Skeletal muscle satellite cell (primary cell): Measurements from ENCODE around the gene MSRB1.
A peak's percentile ranks its signal among the peaks of the same experiment; 100 is the strongest.
"Not testable (repeated sequence)": the region's sequence is repeated elsewhere in the genome, so short reads cannot be mapped to it uniquely, and the experiment has no call there.

Source experiments
- H3K27me3 ChIP-seq: 2 replicates; pipeline ENCODE4 v1.7.0; 2013; ENCODE audit warnings: low read length; ENCODE audit not compliant: control insufficient read depth, insufficient read depth
- H3K36me3 ChIP-seq: 2 replicates; pipeline ENCODE4 v1.7.0; 2013; ENCODE audit warnings: mild to moderate bottlenecking, control low read depth, low read length; ENCODE audit not compliant: insufficient read depth
- H3K4me1 ChIP-seq: 2 replicates; pipeline ENCODE4 v1.7.0; 2013; ENCODE audit warnings: low read length; ENCODE audit not compliant: control insufficient read depth, insufficient read depth
- H3K4me2 ChIP-seq: 2 replicates; pipeline ENCODE4 v1.7.0; 2013; ENCODE audit warnings: mild to moderate bottlenecking, low read length
- H3K4me3 ChIP-seq: 2 replicates; pipeline ENCODE4 v1.7.0; 2013; ENCODE audit warnings: low read length
- H3K9ac ChIP-seq: 2 replicates; pipeline ENCODE4 v1.7.0; 2013; ENCODE audit warnings: mild to moderate bottlenecking, low read depth, low read length, moderate library complexity
- H3K9me3 ChIP-seq: replicated peaks from 2 replicates; pipeline ENCODE4 v1.7.0; 2013; ENCODE audit warnings: mild to moderate bottlenecking, control low read depth, low read length

MSRB1 gene

DNA sequence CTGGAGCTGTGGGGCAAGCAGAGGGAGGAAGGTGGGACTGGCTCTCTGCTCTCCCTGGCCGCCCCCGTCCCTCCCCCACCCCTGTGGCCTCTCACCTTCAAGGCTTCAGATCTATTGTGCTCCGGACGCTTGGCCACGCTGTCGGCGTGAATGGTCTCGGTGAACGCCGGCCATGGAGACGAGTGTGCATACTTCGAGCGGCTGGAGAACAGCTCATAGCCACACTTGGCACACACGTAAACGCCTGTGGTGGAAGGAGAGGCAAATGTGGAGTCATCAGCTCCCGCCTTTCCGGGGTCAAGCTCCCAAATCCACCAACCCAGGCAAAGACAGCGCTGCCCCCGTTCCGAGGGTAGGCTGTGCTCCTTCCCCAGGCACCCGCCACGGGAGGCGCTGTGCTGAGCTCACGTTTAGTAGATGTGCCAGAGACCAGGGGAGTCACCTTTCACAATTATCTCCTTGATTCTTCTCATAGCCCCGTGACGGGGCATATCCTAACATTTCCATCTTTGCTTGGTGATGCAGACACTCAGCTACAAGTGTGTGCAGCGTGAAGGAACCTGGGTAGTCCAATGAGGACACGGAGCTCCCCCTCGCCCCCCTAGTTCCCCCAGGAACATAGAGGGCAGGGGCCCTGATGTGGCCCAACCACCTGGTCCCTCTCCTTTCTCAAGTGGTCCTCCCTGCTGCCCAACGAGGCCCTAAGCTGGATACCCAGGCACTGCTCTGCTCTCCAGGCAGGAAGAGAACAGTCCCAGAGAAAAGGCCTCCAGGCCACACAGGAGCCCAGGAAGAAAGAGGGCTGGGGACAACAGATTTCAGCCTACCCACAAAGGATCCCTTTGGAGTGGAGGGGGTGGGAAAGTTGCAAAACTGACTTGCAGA lies 1.6 kb downstream of the MSRB1 start:
- Histone ChIP-seq H3K4me3 (peak overlapping the region; percentile 93), H3K9ac (peak overlapping the region; percentile 87), H3K36me3 (peaks cover 25% of the 10 kb centered on the region), H3K9me3 (no peaks in the 10 kb centered on the region), H3K4me2 (peak overlapping the region; percentile 95), H3K4me1 (peaks cover 22% of the 10 kb centered on the region), H3K27me3 (no peaks in the 10 kb centered on the region)

DNA sequence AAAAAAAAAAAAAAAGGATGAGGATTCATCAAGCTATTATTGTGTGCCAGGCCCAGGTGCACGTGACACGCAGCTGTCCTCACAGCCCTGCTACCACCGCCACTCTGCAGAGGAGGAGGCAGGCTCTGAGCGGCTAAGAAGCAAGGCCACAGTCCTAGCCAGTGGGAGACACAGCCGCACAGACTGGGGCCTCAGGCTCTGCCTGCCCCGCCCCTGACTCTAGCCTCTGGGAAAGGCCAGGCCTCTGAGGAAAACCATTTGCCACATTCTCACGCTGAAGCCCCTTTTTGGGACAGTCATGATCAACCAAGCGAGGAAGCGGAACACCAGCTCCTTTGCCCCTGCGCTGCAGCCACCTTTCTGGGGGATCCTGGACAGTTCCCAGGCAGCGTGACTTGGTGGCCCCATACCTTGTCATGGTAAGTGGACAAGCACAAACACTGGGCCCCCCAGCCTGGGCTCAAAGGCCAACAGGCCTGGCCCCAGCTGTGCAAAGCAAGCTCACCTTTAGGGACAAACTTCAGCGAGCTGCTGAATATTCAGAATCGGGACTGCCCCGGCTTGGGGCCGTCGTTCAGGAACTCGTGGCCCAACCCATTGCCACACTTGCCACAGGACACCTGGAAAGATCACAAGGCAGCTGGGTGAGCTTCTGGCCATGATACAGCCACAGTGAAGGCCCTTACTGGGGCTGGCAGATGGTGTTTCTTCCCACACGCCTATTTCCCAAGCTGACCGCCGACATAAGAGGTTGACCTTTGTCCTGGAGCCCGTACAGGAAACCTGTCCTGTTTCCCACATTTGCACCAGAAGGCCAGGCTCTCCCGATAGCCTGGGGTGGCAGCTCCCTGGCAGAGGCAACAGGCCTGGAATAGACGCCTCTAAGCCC lies 2.5 kb downstream of the MSRB1 start:
- Histone ChIP-seq H3K27me3 (no peaks in the 10 kb centered on the region), H3K4me1 (peaks cover 23% of the 10 kb centered on the region), H3K9me3 (no peaks in the 10 kb centered on the region), H3K36me3 (peaks cover 25% of the 10 kb centered on the region), H3K4me2 (no peak overlapping the region), H3K4me3 (no peak overlapping the region), H3K9ac (no peak overlapping the region)

DNA sequence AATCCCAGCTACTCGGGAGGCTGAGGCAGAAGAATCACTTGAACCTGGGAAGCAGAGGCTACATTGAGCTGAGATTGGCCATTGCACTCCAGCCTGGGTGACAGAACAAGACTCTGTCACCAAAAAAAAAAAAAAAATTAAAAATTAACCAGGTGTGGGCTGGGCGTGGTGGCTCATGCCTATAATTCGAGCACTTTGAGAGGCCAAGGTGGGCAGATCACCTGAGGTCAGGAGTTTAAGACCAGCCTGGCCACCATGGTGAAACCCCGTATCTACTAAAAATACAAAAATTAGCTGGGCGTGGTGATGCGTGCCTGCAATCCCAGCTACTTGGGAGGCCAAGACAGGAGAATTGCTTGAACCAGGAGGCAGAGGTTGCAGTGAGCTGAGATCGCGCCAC lies 3.2 kb downstream of the MSRB1 start:
- not testable (repeated sequence) for H3K9me3 ChIP-seq, H3K4me2 ChIP-seq, H3K4me3 ChIP-seq, H3K9ac ChIP-seq, H3K27me3 ChIP-seq
- Histone ChIP-seq H3K36me3 (peaks cover 25% of the 10 kb centered on the region), H3K4me1 (peaks cover 25% of the 10 kb centered on the region)

DNA sequence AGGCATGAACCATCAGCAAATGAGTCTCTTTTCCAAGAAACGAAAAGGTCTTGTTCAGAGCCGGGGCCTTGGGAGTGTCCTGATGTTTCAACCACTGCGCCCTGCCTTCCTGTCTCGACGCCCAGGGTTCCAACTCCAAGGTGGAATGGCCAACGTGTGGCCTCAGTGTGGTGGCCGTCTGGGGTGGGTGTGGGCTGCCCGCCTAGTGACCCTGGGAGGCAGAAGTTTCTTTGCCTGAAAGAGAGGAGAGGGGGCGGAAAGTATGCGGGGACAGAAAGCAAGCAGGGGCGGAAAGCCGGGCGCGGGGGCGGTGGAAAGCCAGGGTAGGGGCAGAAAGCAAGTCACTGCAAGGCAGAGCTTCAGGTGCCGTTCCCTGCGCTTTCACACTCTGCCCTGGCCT lies 4.1 kb downstream of the MSRB1 start:
- Histone ChIP-seq H3K4me1 (peaks cover 22% of the 10 kb centered on the region), H3K9ac (no peak overlapping the region), H3K4me3 (no peak overlapping the region), H3K4me2 (no peak overlapping the region), H3K9me3 (no peaks in the 10 kb centered on the region), H3K27me3 (no peaks in the 10 kb centered on the region), H3K36me3 (peaks cover 25% of the 10 kb centered on the region)

DNA sequence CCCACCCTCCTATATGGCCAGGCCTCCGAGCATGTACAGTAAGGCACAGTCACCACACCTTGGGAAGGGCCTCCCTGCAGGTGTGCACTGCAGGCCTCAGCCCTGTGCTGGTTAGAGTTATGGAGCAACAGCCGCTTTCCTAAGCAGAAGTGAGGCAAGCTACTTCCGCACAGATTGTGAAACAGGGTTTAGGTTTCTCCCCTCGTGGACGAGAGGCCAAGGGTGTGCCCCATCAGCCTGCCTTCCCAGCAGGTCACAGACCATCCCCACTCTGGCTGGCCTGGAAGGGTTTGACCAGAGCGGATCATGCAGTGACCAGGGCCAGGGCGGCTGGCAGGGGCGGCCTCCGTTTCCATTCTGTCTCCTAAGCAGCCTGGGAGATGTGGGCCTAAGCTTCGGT lies 4.7 kb downstream of the MSRB1 start:
- H3K36me3 ChIP-seq: peaks cover 25% of the 10 kb centered on the region
- no peak overlapping the region for H3K4me2 ChIP-seq
- peaks cover 16% of the 10 kb centered on the region for H3K4me1 ChIP-seq
- H3K9me3 ChIP-seq: no peaks in the 10 kb centered on the region
- no peak overlapping the region for H3K4me3 ChIP-seq
- H3K9ac ChIP-seq: no peak overlapping the region
- H3K27me3 ChIP-seq: peaks cover 3% of the 10 kb centered on the region

DNA sequence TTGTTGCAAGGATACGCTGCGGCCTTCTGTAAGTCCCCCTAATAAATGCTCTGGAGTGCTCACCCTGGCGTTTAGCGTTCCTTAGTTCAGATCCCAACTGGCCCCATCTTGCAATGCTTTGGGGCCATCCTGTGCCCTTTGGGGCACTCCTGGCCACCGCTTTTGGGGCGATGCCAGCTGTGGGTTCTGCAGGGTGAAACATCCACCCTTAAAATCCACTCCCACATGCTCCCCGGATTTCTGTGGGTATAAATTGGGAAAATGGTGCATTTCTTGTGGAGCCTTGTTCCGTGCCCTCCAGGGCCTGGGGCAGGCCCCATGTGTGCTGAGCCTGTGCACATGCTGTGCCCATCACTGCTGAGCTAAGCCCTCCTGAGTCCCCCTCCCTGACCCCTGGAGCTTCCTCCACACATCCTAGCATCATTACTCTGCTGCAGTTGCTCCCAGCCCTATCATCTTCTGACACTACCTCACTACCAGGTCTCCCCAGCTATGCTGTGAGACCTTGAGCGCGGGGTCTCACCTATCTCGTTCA lies 6.0 kb downstream of the MSRB1 start:
- no peaks in the 10 kb centered on the region for H3K9me3 ChIP-seq
- no peak overlapping the region for H3K4me3 ChIP-seq
- H3K4me2 ChIP-seq: no peak overlapping the region
- H3K36me3 ChIP-seq: peaks cover 25% of the 10 kb centered on the region
- H3K4me1 ChIP-seq: peaks cover 8% of the 10 kb centered on the region
- H3K27me3 ChIP-seq: peaks cover 3% of the 10 kb centered on the region
- no peak overlapping the region for H3K9ac ChIP-seq

DNA sequence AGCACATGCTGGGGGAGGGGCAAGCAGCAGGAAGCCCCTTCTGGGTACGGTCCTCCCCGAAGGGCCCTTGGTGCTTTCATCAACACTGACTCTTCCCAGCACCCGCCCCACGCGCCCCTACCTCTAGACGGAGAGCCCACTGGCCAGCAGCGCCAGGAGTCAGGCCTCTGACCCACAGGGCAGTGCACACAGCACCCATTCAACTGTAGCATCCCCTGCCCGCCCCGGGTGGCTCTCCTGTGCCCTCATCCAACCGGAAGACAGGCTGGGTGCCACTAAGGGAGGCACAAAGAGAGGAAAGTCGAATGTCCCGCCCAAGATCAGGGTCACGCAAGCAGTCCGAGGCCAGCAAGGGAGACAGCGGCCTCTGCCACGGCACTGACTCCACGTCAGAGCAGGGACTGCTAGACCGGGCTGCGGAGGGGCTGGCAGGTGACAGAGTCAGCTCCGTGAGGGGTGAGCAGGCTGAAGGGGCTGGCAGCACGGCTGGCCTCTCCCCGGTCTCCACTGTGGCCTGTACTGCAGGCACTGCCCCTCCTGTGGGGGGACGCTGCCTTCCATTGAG lies 9.8 kb downstream of the MSRB1 start:
- Histone ChIP-seq H3K4me3 (no peak overlapping the region), H3K4me2 (no peak overlapping the region), H3K36me3 (peaks cover 4% of the 10 kb centered on the region), H3K27me3 (peaks cover 3% of the 10 kb centered on the region), H3K9me3 (no peaks in the 10 kb centered on the region), H3K9ac (no peak overlapping the region), H3K4me1 (peaks cover 7% of the 10 kb centered on the region)

DNA sequence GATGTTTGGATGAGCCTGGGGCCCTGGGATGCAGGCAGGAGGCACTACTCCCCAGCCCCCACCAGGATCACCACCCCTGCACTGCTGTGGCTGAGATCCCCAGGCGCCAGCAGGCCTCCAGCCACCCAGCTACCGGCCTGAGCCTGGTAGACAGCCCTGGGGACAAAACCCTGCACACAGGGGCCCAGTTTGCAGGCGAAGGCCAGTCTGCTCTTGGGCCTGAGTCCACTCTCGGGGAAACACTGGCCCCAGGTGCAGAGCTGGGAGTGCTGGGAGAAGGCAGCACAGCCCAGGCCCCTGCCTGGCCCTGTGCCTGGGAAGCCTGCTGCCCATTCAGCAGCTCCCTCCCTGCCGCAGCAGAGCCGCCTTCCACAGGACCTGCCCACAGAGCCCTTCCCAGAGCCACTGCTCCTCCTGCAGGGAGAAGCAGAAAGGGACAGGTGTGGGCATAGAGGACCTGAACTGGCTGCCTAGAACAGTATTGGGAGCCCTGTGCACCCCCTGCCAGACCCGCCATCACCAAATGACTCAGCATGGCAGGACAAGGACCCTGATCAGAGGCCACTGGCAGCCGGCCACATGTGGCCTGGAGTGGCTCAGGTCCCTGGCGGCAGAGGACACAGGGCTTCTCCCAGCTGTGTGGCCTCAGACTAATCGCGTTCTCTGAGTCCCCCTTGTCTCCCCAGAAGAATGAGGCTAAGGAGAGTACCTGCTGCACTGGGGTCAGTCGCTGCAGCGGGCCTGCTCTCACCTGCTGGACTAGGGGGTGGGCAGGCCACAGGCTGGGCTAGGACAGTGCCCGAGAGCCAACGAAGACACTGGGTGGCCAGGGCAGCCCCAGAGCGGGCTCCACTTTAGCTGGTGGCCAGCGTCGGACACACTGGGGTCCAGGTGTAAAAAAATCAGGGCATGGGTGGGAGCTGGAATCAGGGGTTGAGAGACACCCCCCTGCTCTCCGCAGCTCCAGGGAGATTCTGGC lies 10.7 kb downstream of the MSRB1 start:
- peaks cover 3% of the 10 kb centered on the region for H3K27me3 ChIP-seq
- H3K36me3 ChIP-seq: no peaks in the 10 kb centered on the region
- no peak overlapping the region for H3K9ac ChIP-seq
- H3K4me3 ChIP-seq: no peak overlapping the region
- H3K9me3 ChIP-seq: no peaks in the 10 kb centered on the region
- H3K4me1 ChIP-seq: peaks cover 7% of the 10 kb centered on the region
- no peak overlapping the region for H3K4me2 ChIP-seq

DNA sequence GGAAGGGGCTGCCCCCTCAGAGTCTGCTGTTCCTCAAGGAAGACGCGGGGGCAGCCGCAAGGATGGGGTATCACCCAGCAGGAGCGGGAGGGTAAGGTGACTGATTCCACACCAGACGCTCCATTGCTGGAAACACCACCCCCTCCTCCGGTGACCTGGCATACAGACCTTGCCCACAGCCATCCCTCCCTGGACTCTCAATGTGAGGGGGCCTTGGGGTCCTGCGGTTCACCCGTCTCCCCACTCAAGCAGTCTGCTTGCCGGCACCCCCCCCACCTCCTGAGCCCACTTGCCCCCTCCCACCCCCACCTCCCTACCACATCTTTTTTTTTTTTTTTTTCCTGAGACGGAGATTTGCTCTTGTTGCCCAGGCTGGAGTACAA lies 12.7 kb downstream of the MSRB1 start:
- Histone ChIP-seq H3K9me3 (no peaks in the 10 kb centered on the region), H3K4me2 (no peak overlapping the region), H3K36me3 (no peaks in the 10 kb centered on the region), H3K9ac (no peak overlapping the region), H3K4me1 (peaks cover 4% of the 10 kb centered on the region), H3K4me3 (no peak overlapping the region), H3K27me3 (peaks cover 6% of the 10 kb centered on the region)

DNA sequence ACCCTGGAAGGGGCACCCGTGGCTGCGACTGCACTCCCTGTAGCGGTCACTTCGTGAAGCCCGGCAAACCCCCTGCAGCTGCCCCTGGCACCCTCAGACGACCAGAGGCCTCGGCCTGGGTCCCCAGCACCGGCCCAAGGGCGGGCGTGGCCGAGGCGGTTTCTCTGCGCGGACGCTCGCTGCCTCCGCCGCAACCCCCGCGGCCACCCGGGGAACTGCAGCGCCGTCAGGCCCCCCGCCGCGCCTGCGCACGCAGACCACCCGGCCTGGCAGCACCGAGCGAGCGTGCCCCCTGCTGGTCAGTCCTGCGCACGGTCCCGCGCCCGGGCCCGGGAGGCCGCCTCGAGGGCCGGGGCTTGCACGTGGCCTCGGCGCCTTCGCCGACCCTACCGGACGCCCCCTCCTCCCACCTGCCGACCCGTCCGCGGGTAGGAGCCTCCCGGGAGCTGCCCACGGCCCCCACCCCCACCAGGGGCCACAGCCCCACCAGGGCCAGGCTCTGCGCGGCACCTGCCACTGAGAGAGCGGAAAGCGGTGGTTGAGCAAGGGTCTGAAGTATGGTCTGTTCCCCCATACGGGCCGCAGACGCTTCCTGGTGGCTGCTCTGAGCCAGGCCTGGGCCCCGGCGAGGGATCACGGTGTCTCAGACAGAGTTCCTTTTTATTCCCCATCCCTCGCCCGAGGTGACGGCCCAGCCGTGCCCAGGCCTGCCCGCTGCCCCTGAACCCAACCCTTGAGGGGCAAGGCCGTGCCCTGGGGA lies 13.2 kb downstream of the MSRB1 start:
- Histone ChIP-seq H3K36me3 (no peaks in the 10 kb centered on the region), H3K4me2 (peak overlapping the region; percentile 92), H3K9me3 (no peaks in the 10 kb centered on the region), H3K9ac (peak overlapping the region; percentile 72), H3K4me3 (peak overlapping the region; percentile 77), H3K27me3 (peaks cover 9% of the 10 kb centered on the region), H3K4me1 (peaks cover 4% of the 10 kb centered on the region)
